SH-SY5Y (cell line): ENCODE results near the gene ENGASE.

ENCODE experiments used
- GATA2 ChIP-seq: IDR thresholded peaks from 2 replicates; pipeline ENCODE4 v1.6.1; 2011; ENCODE audit warnings: mild to moderate bottlenecking, low read depth, low read length
- GATA3 ChIP-seq: IDR thresholded peaks from 2 replicates; pipeline ENCODE4 v1.6.1; 2011; ENCODE audit warnings: low read depth, mild to moderate bottlenecking, low read length, moderate library complexity

DNA sequence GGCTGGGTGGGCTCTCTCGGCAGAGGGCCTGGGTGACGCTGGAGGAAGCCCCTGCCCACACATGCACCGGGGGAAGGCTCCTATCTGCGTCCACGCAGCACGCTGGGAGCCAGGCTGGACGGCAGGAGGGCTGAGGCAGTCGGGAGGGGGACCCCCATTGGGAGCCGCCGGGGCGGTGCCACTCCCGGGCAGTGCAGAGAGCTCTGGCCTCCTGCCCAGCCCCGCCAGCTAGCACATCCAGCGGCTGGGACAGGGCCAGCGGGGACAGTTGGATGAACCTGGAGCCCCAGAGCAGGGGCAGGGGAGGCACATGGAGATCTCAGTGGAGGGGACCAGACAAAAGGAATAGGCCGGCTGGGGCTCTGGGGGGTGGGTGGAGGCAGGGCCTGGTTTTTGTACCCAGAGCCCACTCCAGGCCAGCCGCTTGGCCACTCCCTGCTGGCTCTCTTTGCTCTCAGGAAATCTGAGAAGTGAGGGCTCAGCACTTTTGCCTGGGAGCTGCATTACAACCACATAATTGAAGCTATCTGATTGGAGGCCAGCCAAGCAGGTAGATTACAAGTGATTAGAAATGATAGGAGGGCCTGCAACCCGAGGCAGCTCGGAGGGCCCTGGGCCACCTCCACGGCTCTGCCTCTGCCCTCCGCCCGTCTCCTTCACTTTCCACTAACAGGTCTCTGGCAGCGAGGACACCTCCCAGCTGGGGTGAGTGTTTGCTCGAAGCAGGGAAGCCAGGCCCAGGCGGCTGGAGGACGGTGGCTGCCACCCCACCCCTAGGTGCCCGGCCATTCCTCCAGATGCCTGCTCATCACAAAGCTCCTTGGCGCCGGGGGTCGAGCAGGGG is 40.1 kb downstream of the ENGASE start:
- TF ChIP-seq GATA3 (no peak), GATA2 (peak; percentile 98)
